Loucy (cell line): ENCODE data around the gene TLR5.

Source experiments
- H2AFZ ChIP-seq: fragments of 200-600 bp; sonication (generic); 2 replicates; pipeline ENCODE4 v1.6.0; 2016; ENCODE audit warnings: antibody characterized with exemption, mild to moderate bottlenecking, low read length, moderate library complexity
- H3F3A ChIP-seq: fragments of 200-600 bp; 2 replicates; pipeline ENCODE4 v1.6.0; 2016; ENCODE audit warnings: antibody characterized with exemption, low read depth, mild to moderate bottlenecking
- H3K27me3 ChIP-seq: fragments of 200-600 bp; sonication (generic); 2 replicates; pipeline ENCODE4 v1.6.1; 2014; ENCODE audit warnings: low read length, mild to moderate bottlenecking; ENCODE audit not compliant: insufficient read depth, poor library complexity, severe bottlenecking
- H3K36me3 ChIP-seq: fragments of 200-600 bp; sonication (generic); 2 replicates; pipeline ENCODE4 v1.6.1; 2016; ENCODE audit warnings: low read length; ENCODE audit not compliant: insufficient read depth
- H3K4me1 ChIP-seq: fragments of 200-600 bp; sonication (generic); 2 replicates; pipeline ENCODE4 v1.5.1; 2014; ENCODE audit warnings: low read length, mild to moderate bottlenecking; ENCODE audit not compliant: insufficient read depth, poor library complexity, severe bottlenecking
- H3K4me2 ChIP-seq: fragments of 200-600 bp; sonication (generic); 2 replicates; pipeline ENCODE4 v1.6.0; 2014; ENCODE audit warnings: antibody characterized with exemption, low read length, low read depth, mild to moderate bottlenecking; ENCODE audit not compliant: poor library complexity, severe bottlenecking
- H3K4me3 ChIP-seq: fragments of 200-600 bp; sonication (generic); 2 replicates; pipeline ENCODE4 v1.5.1; 2014; ENCODE audit warnings: low read length, mild to moderate bottlenecking, mixed read lengths; ENCODE audit not compliant: poor library complexity, severe bottlenecking
- H3K79me2 ChIP-seq: fragments of 200-600 bp; sonication (generic); 2 replicates; pipeline ENCODE4 v1.6.1; 2014; ENCODE audit warnings: low read length; ENCODE audit not compliant: insufficient read depth
- H3K9ac ChIP-seq: fragments of 200-600 bp; sonication (generic); 2 replicates; pipeline ENCODE4 v1.6.0; 2014; ENCODE audit warnings: mild to moderate bottlenecking, low read depth, low read length, moderate library complexity; ENCODE audit not compliant: poor library complexity, severe bottlenecking
- H3K9me2 ChIP-seq: fragments of 200-600 bp; sonication (generic); replicated peaks from 2 replicates; pipeline ENCODE4 v1.6.1; 2016; ENCODE audit warnings: low read depth, low read length, mixed read lengths
- H3K9me3 ChIP-seq: fragments of 200-600 bp; sonication (generic); 2 replicates; pipeline ENCODE4 v1.6.1; 2014; ENCODE audit warnings: mild to moderate bottlenecking, antibody characterized with exemption, low read length, low read depth; ENCODE audit not compliant: insufficient read depth
- H4K20me1 ChIP-seq: fragments of 200-600 bp; sonication (generic); 2 replicates; pipeline ENCODE4 v1.6.0; 2014; ENCODE audit warnings: antibody characterized with exemption, low read length, mild to moderate bottlenecking; ENCODE audit not compliant: insufficient read depth, poor library complexity, severe bottlenecking
- CTCF ChIP-seq: fragments of 200-600 bp; sonication (generic); conservative IDR thresholded peaks from 2 replicates; pipeline ENCODE4 v1.5.1; 2014; ENCODE audit warnings: mild to moderate bottlenecking, antibody characterized with exemption, low read length
- EZH2phosphoT487 ChIP-seq: fragments of 200-600 bp; IDR thresholded peaks from 2 replicates; pipeline ENCODE4 v1.6.1; 2018; ENCODE audit warnings: antibody characterized with exemption, mild to moderate bottlenecking, moderate library complexity, borderline replicate concordance

The TLR5 gene

GRCh38 chr1:223137455-223138085, 5.5 kb downstream of the TLR5 start:
- Histone ChIP-seq H3K36me3 (no peaks in the 10 kb centered on the region), H3K4me2 (no peak overlapping the region), H3K79me2 (no peaks in the 10 kb centered on the region), H3K27me3 (peaks cover 18% of the 10 kb centered on the region), H3F3A (no peaks in the 10 kb centered on the region), H3K9me3 (no peaks in the 10 kb centered on the region), H3K9ac (no peak overlapping the region), H3K4me1 (no peaks in the 10 kb centered on the region), H2AFZ (no peak overlapping the region), H3K4me3 (no peak overlapping the region), H4K20me1 (no peaks in the 10 kb centered on the region), H3K9me2 (no peaks in the 10 kb centered on the region)
- TF ChIP-seq EZH2phosphoT487 = no peak

GRCh38 chr1:223136086-223136485, 7.0 kb downstream of the TLR5 start:
- H3K4me2 ChIP-seq = no peak overlapping the region
- no peaks in the 10 kb centered on the region for H3K9me2 ChIP-seq
- TF ChIP-seq CTCF (peak; percentile 50), EZH2phosphoT487 (no peak)

GRCh38 chr1:223135176-223135942, 7.7 kb downstream of the TLR5 start:
- Histone ChIP-seq H3K9me3 (no peaks in the 10 kb centered on the region), H3K9ac (no peak overlapping the region), H4K20me1 (no peaks in the 10 kb centered on the region), H2AFZ (no peak overlapping the region), H3K4me3 (no peak overlapping the region), H3K36me3 (no peaks in the 10 kb centered on the region), H3K9me2 (no peaks in the 10 kb centered on the region), H3K27me3 (peaks cover 18% of the 10 kb centered on the region), H3K4me1 (no peaks in the 10 kb centered on the region), H3K4me2 (no peak overlapping the region), H3F3A (no peaks in the 10 kb centered on the region), H3K79me2 (no peaks in the 10 kb centered on the region)
- TF ChIP-seq CTCF = no peak
- no peak for TF ChIP-seq EZH2phosphoT487

More at GRCh38 chr1:223136086-223136485, 7.0 kb downstream of the TLR5 start:
- H4K20me1 ChIP-seq = no peaks in the 10 kb centered on the region
- no peaks in the 10 kb centered on the region for H3K4me1 ChIP-seq
- no peaks in the 10 kb centered on the region for H3K9me3 ChIP-seq
- no peaks in the 10 kb centered on the region for H3K79me2 ChIP-seq
- peaks cover 18% of the 10 kb centered on the region for H3K27me3 ChIP-seq
- no peak overlapping the region for H2AFZ ChIP-seq
- H3K4me3 ChIP-seq = no peak overlapping the region
- H3K9ac ChIP-seq = no peak overlapping the region
- no peaks in the 10 kb centered on the region for H3K36me3 ChIP-seq
- no peaks in the 10 kb centered on the region for H3F3A ChIP-seq
